Smooth muscle cell (in vitro differentiated cells): ENCODE results near the gene MNAT1. TPM values are rescaled to one million over a fixed set of nuclear protein-coding genes. Genes with fewer than 3 reads are reported as not detected.
"Not testable (repeated sequence)": the region's sequence is repeated elsewhere in the genome, so short reads cannot be mapped to it uniquely, and the experiment has no call there.

Experiments
- DNase-seq: peaks from one replicate; lab custom pipeline; 2025; ENCODE audit not compliant: unreplicated experiment; lab: John Stamatoyannopoulos, UW
- H2AFZ ChIP-seq: fragments of 200-600 bp; sonication (generic); 2 replicates; pipeline ENCODE4 v1.6.0; 2016; ENCODE audit warnings: antibody characterized with exemption, low read depth, mild to moderate bottlenecking
- H3F3A ChIP-seq: fragments of 200-600 bp; sonication (generic); 2 replicates; pipeline ENCODE4 v1.6.0; 2017; ENCODE audit warnings: antibody characterized with exemption, low read depth
- H3K27ac ChIP-seq: fragments of 200-600 bp; sonication (generic); 2 replicates; pipeline ENCODE4 v1.5.1; 2016; ENCODE audit warnings: low read depth, mild to moderate bottlenecking
- H3K27me3 ChIP-seq: fragments of 200-600 bp; sonication (generic); 2 replicates; pipeline ENCODE4 v1.6.1; 2016; ENCODE audit warnings: low read depth, mild to moderate bottlenecking
- H3K36me3 ChIP-seq: fragments of 200-600 bp; sonication (generic); 2 replicates; pipeline ENCODE4 v1.5.1; 2016; ENCODE audit warnings: low read depth
- H3K4me1 ChIP-seq: fragments of 200-600 bp; sonication (generic); 2 replicates; pipeline ENCODE4 v1.5.1; 2016; ENCODE audit warnings: low read depth
- H3K4me2 ChIP-seq: fragments of 200-600 bp; sonication (generic); 2 replicates; pipeline ENCODE4 v1.6.0; 2016; ENCODE audit warnings: mild to moderate bottlenecking
- H3K4me3 ChIP-seq: fragments of 200-600 bp; sonication (generic); 2 replicates; pipeline ENCODE4 v1.5.1; 2016; ENCODE audit warnings: mild to moderate bottlenecking
- H3K79me2 ChIP-seq: fragments of 200-600 bp; sonication (generic); 2 replicates; pipeline ENCODE4 v1.6.0; 2016; ENCODE audit warnings: low read depth, mild to moderate bottlenecking
- H3K9ac ChIP-seq: fragments of 200-600 bp; sonication (generic); 2 replicates; pipeline ENCODE4 v1.6.0; 2016; ENCODE audit warnings: low read depth
- H3K9me3 ChIP-seq: fragments of 200-600 bp; sonication (generic); replicated peaks from 2 replicates; pipeline ENCODE4 v1.5.1; 2016; ENCODE audit warnings: low read depth
- H4K20me1 ChIP-seq: fragments of 200-600 bp; sonication (generic); 2 replicates; pipeline ENCODE4 v1.6.0; 2016; ENCODE audit warnings: low read depth
- WGBS: methylation state at CpG from one replicate; pipeline ENCODE4 v1.1.7; 2016; ENCODE audit warnings: low lambda C conversion rate; 5-methylcytosine and 5-hydroxymethylcytosine counted together
- polyA plus RNA-seq: library from polyadenylated mRNA; unstranded; fragments of >200 nt; fragmentation: Nextera tagmentation; extraction: Ambion mirVana; gene quantifications from 2 replicates; pipeline ENCODE4 v1.2.1, GENCODE V29; 2016
- total RNA-seq: library from RNA; depleted of rRNA; stranded (reverse); fragments of >200 nt; gene quantifications from 2 replicates; pipeline ENCODE4 v1.2.3, GENCODE V29; 2014
- TF ChIP-seq, protein P1 (sequence below): fragments of 200-600 bp; sonication (generic); IDR thresholded peaks from 2 replicates; pipeline ENCODE4 v1.5.1; 2017; ENCODE audit warnings: borderline replicate concordance, mild to moderate bottlenecking, antibody characterized with exemption; ENCODE audit not compliant: insufficient read depth, poor library complexity, severe bottlenecking

The MNAT1 gene
- total and polyA plus RNA-seq, 2 experiments from 2014 or later, result 28.1 to 62.7 TPM

DNA sequence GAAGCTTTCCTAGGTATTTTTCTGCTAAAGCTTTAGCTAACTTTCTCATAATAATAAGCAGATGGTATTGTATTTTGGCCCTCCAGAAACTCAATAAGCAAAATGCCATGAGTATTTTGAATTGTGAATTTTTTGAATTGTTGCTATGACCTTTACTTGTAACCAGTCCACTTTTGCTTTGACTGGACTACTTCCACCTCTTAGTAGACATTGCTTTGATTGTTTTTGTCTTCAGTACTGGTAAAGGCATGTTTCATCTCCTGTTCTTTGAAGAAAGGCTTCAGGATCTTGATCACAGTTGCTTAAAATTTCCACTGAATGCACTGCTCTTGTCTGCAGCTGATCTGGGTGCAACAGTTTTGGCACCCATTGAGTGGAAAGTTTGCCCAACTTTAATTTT lies 144.0 kb downstream of the MNAT1 start:
- DNase-seq, result no peak
- TF ChIP-seq, protein P1, sequence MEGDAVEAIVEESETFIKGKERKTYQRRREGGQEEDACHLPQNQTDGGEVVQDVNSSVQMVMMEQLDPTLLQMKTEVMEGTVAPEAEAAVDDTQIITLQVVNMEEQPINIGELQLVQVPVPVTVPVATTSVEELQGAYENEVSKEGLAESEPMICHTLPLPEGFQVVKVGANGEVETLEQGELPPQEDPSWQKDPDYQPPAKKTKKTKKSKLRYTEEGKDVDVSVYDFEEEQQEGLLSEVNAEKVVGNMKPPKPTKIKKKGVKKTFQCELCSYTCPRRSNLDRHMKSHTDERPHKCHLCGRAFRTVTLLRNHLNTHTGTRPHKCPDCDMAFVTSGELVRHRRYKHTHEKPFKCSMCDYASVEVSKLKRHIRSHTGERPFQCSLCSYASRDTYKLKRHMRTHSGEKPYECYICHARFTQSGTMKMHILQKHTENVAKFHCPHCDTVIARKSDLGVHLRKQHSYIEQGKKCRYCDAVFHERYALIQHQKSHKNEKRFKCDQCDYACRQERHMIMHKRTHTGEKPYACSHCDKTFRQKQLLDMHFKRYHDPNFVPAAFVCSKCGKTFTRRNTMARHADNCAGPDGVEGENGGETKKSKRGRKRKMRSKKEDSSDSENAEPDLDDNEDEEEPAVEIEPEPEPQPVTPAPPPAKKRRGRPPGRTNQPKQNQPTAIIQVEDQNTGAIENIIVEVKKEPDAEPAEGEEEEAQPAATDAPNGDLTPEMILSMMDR, result no peak

DNA sequence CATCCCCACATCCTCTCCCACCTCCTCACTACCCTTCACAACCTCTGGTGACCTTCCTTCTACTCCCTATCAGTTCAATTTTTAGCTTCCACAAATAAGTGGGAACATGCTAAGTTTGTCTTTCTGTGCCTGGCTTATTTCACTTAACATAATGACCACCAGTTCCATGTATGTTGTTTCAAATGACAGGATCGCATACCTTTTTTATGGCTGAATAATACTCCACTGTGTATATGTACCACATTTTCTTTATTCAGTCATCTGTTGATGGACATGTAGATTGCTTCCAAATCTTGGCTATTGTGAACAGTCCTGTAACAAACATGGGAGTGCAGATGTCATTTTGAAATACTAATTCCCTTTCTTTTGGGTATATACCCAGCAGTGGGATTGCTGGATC lies 147.7 kb downstream of the MNAT1 start:
- TF ChIP-seq, protein P1, result no peak
- Histone ChIP-seq H3F3A (no peaks in the 10 kb centered on the region), H3K4me2 (no peak overlapping the region), H3K9ac (no peak overlapping the region), H3K9me3 (peaks cover 8% of the 10 kb centered on the region), H3K36me3 (peaks cover 21% of the 10 kb centered on the region), H3K4me1 (no peaks in the 10 kb centered on the region), H3K4me3 (no peak overlapping the region), H2AFZ (no peak overlapping the region), H4K20me1 (no peaks in the 10 kb centered on the region), H3K79me2 (peaks cover 4% of the 10 kb centered on the region), H3K27me3 (no peaks in the 10 kb centered on the region), H3K27ac (no peak overlapping the region)
- 97% methylated on average over 1 of the region's 1 CpG for WGBS
- no peak for DNase-seq

More for the DNA sequence above, 144.0 kb downstream of the MNAT1 start:
- H3K4me3 ChIP-seq, result no peak overlapping the region
- no peak overlapping the region for H3K4me2 ChIP-seq
- no peak overlapping the region for H3K27ac ChIP-seq
- no peaks in the 10 kb centered on the region for H3K27me3 ChIP-seq
- no peaks in the 10 kb centered on the region for H3F3A ChIP-seq
- no peaks in the 10 kb centered on the region for H3K9me3 ChIP-seq
- H3K36me3 ChIP-seq, result peaks cover 12% of the 10 kb centered on the region
- no peaks in the 10 kb centered on the region for H3K4me1 ChIP-seq
- H3K79me2 ChIP-seq, result no peaks in the 10 kb centered on the region
- no peaks in the 10 kb centered on the region for H4K20me1 ChIP-seq
- no peak overlapping the region for H2AFZ ChIP-seq
- no peak overlapping the region for H3K9ac ChIP-seq

- Histone ChIP-seq H3K4me2 (no peak overlapping the region), H3K27ac (no peak overlapping the region), H4K20me1 (no peaks in the 10 kb centered on the region), H2AFZ (no peak overlapping the region), H3F3A (no peaks in the 10 kb centered on the region), H3K79me2 (peaks cover 4% of the 10 kb centered on the region), H3K9me3 (peaks cover 8% of the 10 kb centered on the region), H3K4me1 (no peaks in the 10 kb centered on the region), H3K36me3 (peaks cover 21% of the 10 kb centered on the region), H3K9ac (no peak overlapping the region), H3K27me3 (no peaks in the 10 kb centered on the region), H3K4me3 (no peak overlapping the region)
- no peak for DNase-seq
- TF ChIP-seq, protein P1, result no peak
Observed at GRCh38 chr14:60884134-60884533, 149.6 kb downstream of the MNAT1 start.

- not testable (repeated sequence) for H3K27ac ChIP-seq, H3F3A ChIP-seq, H3K36me3 ChIP-seq, H3K9me3 ChIP-seq, H3K4me1 ChIP-seq, H3K4me2 ChIP-seq, H2AFZ ChIP-seq, H3K9ac ChIP-seq, H3K4me3 ChIP-seq, DNase-seq, H3K27me3 ChIP-seq
- Histone ChIP-seq H4K20me1 (peaks cover 20% of the 10 kb centered on the region), H3K79me2 (peaks cover 13% of the 10 kb centered on the region)
- 94% methylated on average over 3 of the region's 3 CpGs for WGBS
Observed at GRCh38 chr14:60890636-60891035, 156.1 kb downstream of the MNAT1 start.
